Right renal pelvis (tissue), 4 donors: ENCODE measurements around the gene UBR7. TPM values are rescaled to one million over a fixed set of nuclear protein-coding genes. Genes with fewer than 3 reads are reported as not detected.
"Not testable (repeated sequence)": the region's sequence is repeated elsewhere in the genome, so short reads cannot be mapped to it uniquely, and the experiment has no call there.

Source experiments
- DNase-seq, 4 donors: peaks; one replicate each; pipeline ENCODE4 v3.0.0-alpha.2; 2013; ENCODE audit warnings: low read depth in 4 of 4, low spot score in 3 of 4, missing footprints in 1 of 4
- polyA plus RNA-seq, 4 donors: library from polyadenylated mRNA; unstranded; fragments of 120-200 nt; gene quantifications; one replicate each; pipeline ENCODE4 v1.2.1, GENCODE V29; 2013; ENCODE audit not compliant: insufficient read length in 4 of 4

UBR7 gene
- polyA plus RNA-seq, 4 donors, result 35.6 to 39.9 (median 38.9) TPM

DNA sequence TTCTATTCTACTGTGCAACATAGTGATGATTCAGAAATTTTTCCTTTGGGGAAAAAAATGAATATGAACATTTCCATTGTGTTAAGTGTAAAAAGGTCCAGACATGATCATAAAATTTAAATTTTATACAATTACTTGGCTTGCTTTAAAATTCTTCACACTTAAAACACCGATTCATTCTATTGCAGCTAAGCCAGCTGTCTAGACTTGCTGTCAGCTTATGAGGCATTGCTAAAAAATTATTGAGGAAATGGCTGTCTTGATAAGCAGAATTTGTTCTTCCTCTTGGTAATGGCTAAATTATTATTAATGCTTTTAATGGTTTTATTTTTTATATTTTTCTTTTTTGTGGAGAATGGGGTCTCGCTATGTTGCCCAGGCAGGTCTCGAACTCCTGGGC is 20.1 kb upstream of the UBR7 start:
- no peak for DNase-seq

DNA sequence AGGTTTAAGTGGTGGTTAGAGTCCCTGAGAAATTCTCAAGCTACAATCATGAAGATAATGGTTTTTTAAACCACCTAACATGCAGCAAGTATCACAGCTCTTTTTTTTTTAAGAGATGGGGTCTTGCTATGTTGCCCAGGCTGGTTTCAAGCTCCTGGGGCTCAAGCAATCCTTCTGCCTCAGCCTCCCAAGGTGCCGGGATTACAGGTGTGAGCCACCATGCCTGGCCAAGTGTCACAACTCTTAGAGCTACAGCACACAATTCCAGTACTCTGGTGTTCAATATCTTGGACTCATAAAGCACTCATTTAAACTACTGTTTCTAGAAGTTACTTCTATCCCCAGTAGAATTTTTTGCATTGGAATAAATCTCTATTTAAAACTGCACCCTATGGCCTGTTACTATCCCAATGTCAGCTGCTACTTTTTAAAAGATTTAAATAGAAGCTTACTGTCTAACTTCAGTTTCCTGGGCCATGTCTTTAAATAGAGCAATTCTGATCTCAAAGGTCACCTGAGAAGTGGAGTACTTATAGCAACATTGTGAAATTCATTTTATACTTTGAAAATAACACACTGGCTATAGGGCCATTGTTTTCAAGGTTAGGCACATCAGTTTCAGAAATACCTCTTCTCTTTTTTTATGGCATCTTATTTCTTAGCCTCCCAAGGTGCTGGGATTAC is 11.6 kb upstream of the UBR7 start:
- no peak for DNase-seq

DNA sequence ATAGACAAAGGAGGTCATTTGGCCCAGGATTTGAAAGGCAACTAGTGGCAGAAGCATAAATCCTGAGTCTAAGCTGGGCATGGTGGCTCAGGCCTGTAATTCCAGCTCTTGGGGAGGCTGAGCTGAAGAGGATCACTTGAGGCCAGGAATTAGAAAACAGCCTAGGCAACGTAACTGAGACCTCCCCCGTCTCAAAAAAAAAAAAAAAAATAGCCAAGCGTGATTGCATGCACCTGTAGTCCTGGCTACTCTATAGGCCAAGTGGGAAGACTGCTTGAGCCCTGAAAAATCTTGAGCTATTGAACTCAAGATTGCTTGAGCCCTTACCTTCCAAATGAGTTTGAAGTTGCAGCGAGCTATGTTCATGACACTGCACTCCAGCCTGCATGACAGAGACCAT is 8.0 kb upstream of the UBR7 start:
- no peak for DNase-seq

DNA sequence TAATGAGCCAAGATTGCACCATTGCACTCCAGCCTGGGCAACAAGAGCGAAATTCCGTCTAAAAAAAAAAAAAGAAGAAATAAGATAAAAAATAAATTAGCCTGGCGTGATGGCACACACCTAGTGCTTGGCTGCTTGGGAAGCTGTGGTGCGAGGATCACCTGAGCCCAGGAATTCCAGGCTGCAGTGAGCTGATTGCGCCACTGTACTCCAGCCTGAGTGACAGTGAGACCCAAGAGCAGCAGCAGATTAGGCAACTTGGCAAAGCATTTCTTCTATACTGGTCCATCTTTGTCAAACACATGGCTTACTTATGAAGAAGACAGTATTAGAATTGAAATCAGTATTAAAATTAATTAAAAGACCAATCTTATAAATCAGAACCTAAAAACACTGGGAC is 6.5 kb upstream of the UBR7 start:
- no peak for DNase-seq

DNA sequence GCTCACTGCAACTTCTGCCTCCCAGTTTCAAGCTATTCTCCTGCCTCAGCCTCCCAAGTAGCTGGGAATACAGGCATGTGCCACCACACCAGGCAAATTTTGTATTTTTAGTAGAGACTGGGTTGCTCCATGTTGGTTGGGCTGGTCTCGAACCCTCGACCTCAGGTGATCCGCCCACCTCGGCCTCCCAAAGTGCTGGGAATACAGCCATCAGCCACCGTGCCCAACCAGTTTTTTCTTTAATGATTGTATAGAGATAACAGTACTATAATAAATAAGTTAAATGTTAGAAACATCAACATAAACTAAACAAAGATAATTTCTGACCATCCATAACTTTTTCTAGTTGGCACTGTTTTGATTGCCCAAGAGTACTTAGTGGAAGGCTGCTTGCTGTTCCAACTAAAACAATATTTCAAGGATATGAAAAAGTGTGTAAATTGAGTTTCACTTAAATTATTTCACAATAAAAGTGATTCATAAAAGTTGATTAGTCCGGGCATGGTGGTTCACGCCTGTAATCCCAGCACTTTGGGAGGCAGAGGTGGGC is 5.8 kb upstream of the UBR7 start:
- no peak for DNase-seq

DNA sequence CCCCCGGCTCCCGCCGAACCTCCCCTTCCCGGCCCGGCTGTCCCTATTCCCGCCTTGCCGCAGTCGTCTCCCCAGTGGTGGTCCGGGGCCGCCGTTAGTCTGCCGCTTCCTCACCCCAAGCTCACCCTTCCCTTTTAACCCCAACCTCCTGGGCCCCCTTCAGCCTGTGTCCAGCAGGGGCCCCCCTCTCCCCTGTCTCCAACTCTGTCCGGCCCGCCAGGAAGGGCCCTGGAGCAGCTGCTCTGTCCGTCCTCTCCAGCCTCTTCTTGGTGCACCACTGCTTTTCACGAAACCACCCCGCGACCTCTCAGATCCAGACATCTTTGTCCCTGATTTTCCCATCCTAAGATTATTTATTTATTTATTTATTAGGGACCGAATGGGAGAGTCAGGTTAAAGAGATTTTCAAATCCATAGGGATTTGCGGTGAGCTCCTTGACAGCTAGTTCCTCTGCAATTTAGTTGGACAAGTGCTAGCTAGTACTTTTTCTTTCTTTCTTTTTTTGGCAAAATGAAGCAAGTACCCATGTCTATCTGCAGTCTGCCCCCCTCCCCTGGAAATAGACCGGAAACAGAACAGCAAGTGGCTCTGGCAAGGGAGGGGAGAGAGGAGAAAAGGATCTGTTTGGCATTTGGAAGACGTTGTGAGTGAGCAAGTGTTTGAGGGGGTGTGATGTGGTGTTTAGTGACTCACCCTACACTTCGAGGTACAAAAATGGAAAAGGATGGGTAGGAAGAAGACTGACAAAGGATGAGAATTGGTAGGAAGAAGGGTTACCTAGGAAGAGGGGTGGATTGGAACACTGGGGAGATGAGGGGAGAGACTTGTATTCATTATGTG is 632 bp downstream of the UBR7 start:
- DNase-seq, result peak in 2 of 4 donors; percentile 27 to 33

DNA sequence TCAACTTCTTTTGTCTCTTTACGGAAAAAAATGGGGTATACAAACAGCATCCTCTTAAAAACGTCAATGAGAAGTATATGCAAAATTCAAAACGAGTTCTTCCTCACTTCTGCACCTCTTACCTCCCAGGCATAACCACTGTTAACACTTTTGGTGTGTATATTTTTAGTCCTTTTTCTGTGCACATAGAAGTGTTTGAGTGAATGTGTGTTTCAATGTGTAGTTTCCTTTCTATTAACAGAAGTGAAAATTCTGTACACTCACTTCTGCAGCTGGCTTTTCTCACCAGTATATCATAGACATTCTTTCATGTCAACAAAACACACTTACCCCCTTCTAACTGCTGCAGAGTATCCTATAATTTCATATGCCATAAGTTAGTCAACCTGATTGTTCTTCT is 5.4 kb downstream of the UBR7 start:
- DNase-seq, result no peak

DNA sequence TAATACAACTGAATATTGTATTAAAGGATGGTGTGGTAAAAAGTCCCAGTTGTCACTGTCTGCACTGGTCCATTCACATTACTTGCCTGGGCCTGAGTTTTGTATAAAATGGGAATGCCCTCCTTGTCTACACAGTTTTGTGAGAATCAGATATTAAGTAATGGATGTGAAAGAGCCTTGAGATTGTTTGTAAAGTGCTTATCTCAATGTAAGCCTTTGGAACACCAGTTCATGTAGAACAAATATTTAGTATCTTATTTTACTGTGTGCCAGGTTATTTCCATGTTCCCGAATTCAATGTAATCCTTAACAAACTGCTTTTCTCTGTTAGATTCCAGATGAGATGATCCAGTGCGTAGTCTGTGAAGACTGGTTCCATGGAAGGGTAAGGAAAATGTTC is 7.5 kb downstream of the UBR7 start:
- no peak for DNase-seq

DNA sequence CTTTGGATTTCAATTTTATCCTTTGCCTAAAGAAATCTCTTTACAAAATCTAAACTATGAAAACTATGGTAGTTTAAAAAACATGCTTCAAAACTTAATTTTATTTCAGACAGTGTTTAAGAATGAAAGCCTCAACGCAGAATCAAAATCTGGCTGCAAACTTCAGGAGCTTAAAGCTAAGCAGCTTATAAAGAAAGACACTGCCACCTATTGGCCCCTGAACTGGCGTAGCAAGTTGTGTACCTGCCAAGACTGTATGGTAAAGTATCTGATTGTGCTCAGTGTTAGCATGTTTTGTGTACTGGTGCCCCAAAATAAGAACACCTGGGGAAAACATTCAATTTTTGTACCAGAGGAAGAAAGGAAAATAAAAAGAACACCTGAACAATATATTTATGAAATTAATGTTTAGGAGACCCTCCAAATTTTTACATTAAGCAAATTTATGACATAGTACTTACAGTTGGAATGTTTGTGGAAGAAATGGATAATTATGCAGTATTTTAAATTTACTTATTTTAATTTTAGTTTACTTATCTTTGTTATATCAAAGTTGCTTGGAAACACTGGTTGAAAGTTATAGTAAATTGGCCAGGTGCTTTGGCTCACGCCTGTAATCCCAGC is 12.2 kb downstream of the UBR7 start:
- peak in 2 of 4 donors; percentile 28 to 40 for DNase-seq

DNA sequence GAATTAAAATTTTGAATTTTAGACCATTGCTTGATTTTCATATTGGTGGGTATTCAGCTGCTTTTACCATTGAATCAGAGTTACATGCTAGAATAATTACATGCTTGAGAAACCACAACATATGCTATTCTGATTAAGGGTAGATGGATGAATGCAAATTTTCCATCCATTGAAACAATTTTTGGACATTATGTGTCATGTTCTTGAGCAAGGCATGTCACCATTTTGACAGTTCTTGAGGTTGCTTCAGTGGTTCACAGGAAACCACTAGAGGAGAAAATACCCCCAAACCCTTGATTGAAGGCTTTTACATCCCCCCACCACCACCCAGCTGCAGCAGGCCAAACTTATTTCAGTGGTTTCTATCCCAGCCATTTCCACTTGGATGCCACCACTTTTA is 13.5 kb downstream of the UBR7 start:
- DNase-seq, result no peak

DNA sequence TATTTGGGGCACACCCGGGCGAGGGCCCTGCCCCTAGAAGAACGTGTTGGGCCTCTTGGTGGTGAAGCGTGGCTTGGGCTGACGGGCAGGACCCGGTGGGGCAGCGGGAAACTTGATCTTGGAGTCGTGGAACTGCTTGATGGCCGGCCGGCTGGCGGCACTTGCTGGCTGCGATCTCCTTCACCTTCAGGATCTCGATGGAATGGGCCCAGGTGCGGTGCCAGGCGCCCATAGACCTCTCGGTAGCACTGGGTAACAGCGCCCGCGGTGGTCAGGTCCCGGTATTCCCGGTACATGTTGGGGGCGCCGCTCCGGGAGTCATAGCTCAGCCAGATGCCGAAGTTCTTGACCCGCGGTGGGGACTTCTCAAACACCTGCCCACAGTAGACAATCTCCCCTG is 16.5 kb downstream of the UBR7 start:
- no peak for DNase-seq

DNA sequence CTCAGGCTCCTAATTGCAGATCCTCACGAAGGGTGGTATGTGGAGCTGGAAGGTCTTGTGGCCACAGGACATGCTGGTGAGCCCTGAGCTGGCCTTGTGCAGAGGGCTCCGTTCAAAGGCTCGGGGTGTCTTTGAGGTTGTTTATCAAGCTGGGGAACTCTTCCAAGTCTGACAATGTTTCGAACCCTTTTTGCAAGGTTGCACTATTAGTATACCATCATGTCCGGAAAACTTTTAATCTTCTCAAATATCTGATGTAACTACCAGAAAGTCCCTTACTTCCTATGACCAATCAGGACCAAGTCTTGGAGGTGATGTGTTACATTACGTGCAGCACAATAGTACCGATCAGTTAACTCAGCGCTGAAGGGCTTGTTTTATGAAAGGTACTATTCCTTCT is 21.5 kb downstream of the UBR7 start:
- no peak for DNase-seq

DNA sequence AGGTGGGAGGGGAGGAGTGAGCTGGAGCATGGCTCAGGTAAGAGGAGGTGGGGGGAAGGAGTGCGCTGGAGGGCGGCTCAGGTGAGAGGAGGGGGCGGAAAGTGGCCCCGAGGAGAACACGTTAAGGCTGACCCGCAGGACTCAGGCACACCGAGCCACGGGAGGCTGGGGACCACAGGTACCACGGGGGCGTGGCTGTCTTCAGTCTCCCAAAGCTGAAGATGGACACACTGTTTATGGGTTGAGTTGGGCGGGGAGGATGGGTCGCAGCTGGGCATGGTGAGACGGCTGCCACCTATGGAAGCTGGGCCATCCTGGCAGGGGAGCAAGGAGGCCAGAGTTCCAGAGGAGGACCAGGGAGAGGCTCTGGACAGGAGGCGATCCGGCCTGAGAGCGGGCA is 23.5 kb downstream of the UBR7 start:
- no peak for DNase-seq

DNA sequence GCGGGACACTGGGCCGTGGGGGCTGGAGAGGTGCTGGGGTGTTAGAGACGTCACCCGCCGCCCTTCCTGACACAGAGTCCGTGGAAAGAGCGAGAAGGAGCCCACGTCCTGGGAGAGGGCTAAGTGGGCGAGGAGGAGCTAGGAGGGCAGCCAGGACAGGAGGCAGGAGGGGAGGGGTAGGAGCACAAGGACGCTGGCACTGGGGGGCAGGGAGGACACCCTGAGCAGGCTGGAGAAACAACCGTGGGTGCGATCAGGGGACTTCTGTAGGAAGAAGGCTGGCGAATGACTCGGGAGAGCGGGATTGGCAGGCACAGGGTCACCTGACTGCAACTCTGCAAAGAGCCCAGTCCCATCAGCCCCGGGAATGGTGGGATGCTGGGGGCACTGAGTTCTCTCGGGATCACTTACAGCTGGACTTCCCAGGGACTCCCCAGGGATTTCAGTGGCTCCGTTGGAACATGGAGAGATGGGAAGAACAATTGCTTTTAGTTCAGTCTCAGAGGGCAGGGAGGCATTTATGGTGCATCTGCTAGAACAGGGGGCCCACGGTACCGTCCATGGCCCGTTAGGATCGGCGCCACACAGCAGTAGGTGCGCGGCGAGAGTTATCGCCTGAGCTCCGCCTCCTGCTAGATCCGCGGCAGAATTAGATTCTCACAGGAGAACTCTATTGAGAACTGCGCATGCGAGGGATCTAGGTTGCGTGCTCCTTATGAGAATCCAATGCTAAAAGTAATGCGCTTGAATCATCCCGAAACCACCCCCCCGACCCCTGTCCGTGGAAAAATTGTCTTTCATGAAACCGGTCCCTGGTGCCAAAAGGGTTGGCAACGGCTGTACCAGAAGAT is 24.3 kb downstream of the UBR7 start:
- peak in 1 of 4 donors; percentile 15 for DNase-seq

DNA sequence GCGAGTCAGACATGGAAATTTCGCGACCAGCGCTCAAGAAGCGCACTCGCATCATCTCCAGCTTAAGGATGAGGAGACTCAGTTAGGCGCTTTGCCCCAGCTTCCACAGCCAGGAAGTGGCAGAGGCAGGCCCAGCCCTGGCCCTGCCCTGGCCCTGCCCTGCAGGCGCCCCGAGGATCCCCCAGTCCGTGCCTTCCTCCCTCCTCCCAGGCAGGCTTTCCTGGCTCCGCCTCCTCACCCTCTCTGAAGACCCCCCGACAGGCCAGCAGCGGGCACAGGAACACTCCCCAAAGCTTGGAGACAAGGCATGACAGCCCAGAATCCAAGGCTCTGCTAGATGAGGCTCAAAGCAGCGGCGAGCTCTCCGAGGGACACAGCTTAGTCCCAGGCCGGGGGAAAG is 25.1 kb downstream of the UBR7 start:
- no peak for DNase-seq

DNA sequence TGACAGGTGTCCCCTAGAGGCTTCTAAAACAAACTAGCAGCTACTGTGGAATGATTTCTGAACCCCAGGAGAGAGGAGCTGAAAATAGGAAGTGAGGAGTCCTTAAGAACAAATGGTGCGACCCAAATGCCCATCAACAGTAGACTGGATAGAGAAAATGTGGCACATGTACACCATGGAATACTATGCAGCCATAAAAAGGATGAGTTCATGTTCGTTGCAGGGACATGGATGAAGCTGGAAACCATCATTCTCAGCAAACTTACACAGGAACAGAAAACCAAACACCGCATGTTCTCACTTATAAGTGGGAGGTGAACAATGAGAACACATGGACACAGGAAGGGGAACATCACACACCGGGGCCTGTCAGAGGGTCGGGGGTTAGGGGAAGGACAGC is 26.0 kb downstream of the UBR7 start:
- DNase-seq, result not testable (repeated sequence)

DNA sequence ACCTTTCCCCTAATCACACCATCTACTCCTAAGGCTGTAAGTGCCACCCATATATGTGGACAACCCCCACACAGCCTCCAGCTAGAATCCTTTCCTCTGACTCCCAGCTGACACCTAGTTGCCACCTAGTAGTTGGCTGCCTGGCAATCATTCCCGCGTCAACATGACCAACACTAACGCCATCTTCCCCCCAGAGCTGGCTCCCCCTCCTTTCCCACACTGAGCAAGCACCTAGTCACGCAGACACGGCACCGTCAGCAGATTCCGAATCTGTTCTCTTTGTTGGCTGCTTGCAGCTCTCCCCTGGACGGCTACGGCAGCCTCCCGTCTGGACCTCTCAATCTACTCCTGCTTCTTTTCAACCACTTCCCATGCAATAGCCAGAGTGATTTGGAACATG is 27.7 kb downstream of the UBR7 start:
- no peak for DNase-seq

DNA sequence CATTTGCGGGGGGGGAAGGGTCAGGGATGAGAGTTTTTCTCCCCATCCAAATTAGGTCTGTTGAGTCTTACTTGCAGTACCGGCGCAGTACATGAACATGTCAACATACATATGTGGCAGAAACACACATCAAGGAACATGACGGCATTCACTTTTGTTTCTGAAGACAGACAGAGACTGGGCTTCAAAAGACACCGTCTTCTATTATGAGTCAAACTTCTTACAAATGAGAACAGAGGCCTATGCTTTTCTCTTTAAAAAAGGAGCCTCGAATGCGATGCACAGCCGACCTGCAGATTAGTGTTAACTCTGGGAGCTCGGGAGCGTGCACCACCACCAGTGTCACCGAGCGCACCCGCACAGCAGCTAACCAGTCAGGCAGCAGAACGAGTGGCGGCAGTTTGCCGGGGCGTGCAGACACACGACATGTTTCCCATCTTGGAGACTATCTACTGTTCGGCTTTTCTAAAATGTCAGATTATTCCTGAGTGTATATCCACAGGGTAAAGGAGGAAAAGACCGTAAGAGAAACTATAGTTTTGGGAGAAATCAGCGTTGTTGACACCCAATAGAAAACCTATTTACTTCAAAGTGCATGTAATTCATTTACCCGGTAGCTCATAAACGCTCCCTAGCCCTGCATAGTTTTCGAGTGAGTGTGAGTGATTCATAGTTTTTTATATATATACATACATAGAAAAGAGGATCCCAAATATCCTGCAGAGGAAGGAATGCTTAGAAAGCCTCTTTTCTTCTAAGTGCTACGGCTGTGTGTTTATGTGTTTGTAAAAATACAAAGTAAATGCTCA is 33.0 kb downstream of the UBR7 start:
- no peak for DNase-seq

DNA sequence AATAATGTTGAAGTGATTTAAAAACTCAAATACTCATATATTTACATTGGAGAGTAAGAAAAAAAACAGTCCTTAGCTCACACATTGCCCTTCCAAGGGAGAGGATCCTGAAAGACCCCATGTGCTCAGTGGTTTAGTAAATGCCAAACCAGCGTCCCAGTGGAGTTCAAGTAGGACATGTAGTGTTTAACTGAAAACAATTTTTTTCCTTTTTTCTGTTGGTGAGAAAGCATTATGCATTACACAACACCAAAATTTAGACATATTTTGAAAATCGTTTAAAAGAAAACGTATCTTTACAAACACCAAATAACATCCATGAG is 33.6 kb downstream of the UBR7 start:
- no peak for DNase-seq
